GM18868 (cell line): Measurements from ENCODE around the gene YBX2.
"Not testable (repeated sequence)": the region's sequence is repeated elsewhere in the genome, so short reads cannot be mapped to it uniquely, and the experiment has no call there.

Experiments
- ATAC-seq: cut with Tn5 transposase; IDR thresholded peaks from one replicate; pipeline ENCODE4 v1.9.1; 2021; ENCODE audit warnings: mild to moderate bottlenecking, moderate library complexity; ENCODE audit not compliant: unreplicated experiment

Gene YBX2

GRCh38 chr17:7294614-7295153 is at the start of gene YBX2:
Gene YBX2 (minus strand): TSS chr17:7294639. CDS start chr17:7294500, 139 bp downstream.
- no peak for ATAC-seq

GRCh38 chr17:7343250-7343649 is 48.8 kb upstream of the YBX2 start:
- no peak for ATAC-seq

DNA sequence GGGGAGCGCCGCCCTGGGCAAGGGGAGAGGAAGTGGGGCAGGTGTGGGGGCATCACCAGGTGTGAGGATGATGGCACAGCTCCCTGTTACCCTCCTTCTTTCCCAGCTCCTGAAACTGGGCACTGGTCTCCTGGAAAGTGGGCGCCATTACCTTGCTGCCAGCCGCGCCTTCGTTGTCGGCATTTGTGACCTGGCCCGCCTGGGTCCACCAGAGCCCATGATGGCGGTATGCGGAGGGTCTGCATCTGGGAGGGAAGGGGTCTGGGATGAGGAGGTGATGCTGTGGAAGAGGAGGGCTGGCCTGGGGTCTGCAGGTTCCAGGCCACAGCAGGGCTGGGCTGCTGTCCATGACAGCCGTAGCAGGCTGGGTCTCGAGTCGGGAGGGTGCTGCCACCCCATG is 47.4 kb upstream of the YBX2 start:
- ATAC-seq = no peak

GRCh38 chr17:7340179-7340578 is 45.7 kb upstream of the YBX2 start:
- no peak for ATAC-seq

DNA sequence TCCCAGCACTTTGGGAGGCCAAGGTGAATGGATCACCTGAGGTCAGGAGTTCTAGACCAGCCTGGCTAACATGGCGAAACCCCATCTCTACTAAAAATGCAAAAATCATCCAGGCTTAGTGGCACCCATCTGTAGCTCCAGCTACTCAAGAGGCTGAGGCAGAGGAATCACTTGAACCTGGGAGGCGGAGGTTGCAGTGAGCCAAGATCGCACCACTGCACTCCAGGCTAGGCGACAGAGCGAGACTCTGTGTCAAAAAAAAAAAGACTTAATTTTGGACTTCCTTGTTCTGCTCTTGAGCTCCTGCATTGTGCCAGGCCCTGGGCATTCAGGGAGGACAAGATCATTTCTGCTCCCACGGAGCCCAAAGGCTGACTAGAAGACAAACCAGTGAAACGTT is 43.2 kb upstream of the YBX2 start:
- ATAC-seq = not testable (repeated sequence)

DNA sequence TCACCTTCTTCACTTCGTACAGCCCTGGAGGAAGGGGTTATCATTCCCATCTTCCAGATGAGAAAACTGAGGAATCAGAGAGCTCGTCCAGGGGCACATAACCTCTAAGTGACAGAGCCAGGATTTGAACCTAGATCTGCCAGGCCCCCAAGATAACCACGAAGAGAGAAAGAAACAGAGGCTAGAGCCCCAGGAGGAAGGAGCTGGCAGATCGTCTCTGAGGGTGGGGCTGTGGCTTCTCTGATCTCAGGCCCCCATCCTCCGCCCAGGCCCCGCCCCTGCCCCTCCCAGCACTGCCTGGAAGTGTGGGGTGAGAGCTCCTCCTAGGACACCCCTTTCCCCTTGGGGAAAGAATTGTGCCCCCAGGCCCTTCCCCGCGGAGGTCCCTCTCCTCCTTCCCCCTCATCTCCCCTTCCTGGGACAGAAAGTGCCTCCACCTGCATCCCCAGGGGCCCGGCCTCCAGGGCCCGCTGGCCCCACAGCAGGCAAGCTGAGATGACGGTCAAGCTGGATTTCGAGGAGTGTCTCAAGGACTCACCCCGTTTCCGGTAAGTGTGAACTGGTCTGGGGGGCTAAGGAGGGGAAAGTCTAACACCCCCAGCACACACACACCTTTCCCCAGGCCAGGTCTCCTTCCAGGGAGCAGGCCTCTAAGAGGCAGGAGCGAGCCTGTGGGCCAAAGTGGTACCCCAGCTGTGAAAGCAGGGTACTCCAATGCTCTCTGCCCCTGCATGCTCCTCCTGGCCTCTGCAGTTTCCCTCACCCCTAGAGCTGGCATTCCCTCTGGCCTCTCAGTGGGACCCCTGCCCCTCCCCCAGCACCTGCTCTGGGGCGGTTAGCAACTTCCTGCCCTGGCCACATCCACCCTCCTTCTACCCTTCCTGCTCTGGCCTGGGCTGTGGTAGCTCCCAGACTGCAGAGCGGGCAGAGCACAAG is 42.1 kb upstream of the YBX2 start, which contains the start of gene ACAP1:
ACAP1 (plus strand) TSS at position 290 of the 936 bp plus-strand sequence; CDS start at position 496, 206 bp downstream.
- ATAC-seq = peak; percentile 64

- ATAC-seq = not testable (repeated sequence)
These were observed 41.3 kb upstream of the YBX2 start for GRCh38 chr17:7335765-7336164.

DNA sequence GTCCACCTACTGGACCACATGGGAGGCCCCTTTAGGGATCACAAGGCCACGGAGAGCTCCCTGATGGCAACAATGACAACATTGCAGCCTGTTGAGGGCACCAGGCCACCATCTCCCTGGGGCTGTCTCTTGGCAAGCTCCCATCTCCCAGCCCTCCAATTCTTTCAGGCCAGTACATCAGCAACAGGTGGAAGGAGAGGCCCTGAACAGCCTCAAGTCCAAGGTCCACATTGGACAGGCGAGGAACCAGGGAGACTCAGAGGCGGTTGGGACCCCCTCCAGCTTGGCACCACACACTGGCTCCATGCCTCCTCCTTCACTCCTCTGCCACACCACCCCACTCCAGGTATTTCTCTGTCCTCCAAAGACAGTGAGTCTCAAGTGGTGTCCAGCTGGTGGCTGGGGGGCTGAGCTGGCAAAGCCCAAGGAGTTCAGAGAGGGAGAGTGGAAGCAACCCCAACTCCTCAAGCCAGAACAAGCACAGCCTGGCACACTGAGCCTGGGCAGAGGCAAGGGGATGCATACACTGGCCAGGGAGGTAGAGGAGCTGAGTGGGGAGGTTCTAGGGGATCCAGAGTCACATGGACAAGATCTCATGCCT is 40.6 kb upstream of the YBX2 start:
- no peak for ATAC-seq

GRCh38 chr17:7332600-7333069 is 38.2 kb upstream of the YBX2 start:
- not testable (repeated sequence) for ATAC-seq

GRCh38 chr17:7332111-7332510 is 37.7 kb upstream of the YBX2 start:
- no peak for ATAC-seq

- ATAC-seq = no peak
These were observed 36.2 kb upstream of the YBX2 start for GRCh38 chr17:7330638-7331015.

DNA sequence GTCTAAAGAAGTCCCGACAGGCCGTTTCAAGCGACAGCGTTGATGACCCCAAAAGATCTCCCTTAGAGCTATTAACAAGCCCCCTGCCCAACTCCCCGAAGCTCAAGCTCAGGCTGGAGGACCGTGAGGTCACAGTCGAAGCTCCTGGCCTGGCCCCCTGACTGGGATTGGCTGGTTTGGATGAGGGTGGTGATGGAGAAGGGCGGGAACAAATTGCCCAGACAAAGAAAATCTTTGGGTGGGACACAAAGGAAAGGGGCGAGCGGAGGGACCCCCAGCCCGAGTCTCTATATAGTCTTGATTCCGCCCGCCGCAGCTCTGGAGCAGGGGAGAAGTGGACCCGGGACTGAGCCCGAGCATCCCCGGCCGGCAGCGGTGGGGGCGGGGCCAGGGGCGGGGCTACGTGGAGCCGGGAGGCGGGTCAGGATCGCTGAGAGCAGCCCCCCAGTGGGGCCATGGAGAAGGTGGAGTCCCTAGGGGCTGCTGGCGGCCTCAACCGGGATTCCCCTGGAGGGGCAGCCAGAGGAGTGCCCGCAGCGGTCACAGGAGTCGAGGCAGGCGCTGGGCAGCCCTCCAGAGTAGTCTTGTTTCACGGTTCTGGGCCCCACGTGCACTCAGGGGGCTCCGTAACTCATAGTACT is 35.7 kb upstream of the YBX2 start:
- peak; percentile 30 for ATAC-seq

DNA sequence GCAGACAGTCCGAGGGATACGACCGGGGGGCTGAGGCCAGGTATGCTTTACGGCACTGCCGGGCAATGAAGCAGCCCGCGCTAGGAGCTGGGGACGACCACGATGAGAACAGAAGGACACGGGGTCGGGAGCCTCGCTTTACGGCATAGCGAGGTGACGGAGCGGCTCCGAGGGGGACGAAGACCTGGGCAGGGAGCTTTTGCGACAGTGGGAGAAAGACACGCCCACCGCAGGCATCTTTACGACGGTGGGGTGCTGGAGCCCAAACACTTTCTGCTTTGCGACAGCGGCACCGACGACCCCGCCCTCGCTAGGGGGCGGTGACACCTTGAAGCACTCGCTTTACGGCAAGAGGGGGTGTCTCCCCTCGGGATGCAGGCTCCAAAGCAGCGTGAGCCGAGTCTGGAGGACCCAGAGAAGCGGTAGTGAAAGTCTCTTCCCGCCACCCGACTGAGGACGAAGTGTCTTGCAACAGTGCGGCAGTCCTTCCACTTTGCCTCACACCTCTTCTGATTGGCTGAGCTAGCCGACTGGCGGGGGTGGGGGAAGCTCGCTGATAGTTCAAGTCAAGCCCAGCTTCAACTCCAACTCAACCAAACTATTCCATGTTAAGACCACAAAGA is 35.0 kb upstream of the YBX2 start:
- ATAC-seq = peak; percentile 60

- ATAC-seq = peak; percentile 6
These were observed 34.5 kb upstream of the YBX2 start, which contains the start of gene NEURL4 for GRCh38 chr17:7328840-7329373. Gene NEURL4 (minus strand): TSS chr17:7329335. CDS start chr17:7329312, 23 bp downstream.

DNA sequence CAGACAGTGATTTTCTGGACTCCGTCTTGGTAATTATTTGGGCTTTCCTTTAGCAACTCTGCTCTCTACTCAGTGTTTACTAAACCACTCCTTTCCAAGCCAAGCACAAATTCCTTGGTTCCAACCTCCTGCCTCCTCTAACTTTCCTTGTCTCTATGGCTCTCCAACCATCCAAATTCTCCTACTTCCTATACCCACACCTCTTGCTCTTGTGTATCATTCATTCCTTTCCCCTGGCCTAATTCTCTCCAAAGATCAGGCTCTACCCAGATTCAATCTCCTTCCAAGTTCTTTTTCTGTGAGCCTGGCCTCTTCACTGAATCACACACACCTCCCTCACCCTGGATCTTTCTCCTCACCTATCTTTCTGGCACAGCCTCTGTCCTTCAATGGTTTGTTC is 33.6 kb upstream of the YBX2 start:
- ATAC-seq = no peak

DNA sequence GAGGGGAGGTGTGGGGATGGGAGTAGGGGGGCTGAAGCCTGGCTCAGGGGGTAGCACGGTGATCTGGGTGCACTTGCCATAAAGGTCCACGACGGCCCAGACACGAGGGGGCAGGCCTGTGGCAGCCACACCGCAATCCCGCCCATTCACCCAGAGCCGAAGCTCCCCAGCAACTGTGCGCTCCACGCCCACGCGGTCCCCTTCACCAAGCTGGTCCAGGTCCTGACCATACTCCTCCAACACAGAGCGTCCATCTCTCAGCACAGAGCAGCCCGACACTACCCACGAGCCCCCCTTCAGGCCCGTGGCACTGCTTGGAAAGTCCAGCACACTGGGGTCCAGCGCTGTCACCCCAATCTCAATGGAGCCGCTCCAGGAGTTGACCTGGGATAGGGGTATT is 33.1 kb upstream of the YBX2 start:
- no peak for ATAC-seq

DNA sequence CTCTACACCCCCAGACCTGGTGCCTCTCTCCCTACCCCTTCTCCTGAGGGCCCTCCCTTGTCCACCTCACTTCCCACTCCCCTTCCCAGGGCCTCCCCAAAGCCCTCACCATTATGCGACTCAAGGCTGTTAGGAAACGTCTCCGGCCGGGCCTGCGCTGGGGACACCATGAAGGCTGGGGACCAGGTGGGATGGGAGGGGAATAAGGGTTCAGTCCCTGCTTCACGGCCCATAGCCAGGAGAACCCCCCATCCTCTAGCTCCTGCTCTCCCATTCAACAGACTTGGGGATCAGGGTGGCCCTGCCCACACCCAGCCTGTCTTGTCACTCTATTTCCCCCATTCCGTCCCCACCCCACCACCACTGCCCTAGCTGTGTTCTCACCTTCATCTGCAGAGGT is 32.6 kb upstream of the YBX2 start:
- ATAC-seq = no peak

DNA sequence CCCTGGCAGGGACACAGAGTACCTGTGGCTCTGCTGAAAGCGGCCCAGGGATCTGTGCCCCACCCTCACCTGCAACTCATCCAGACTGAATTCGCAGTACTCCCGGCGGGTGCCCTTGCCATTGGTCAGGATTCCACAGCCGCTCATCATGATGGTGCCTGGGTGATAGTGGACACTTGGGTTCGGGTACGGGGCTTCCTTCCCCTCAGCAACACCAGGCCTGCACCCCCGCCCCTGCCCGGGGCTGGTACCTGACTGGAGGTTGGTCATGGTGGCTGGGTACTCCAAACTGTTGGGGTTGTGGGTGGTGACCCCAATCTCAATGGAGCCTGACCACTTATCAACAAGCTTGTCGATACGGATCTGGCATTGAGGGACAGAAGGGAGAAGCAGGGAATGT is 31.7 kb upstream of the YBX2 start:
- ATAC-seq = no peak

DNA sequence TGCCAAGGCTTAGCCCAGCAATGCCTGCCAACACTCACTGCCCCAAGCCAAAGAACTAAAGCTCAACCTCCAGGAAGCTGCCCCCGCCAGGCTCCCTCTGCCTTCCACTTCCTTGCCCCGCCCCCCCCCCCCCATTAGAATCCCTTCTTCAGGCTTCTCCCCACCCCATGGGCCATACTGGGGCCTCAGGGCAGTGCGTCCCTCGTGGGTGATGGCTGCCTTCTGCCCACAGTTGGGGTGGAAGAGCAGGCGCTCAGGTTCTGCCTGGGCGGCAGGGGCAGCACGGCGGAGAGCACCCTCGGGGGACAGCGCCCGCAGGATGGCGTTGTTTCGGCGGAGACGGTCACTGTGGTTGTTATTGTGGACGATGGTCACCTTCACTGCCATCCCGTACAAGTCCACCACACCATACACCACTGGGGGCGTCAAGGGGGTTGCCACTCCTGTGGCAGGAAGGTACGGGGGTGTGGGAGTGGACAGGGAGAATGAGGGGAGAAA is 30.6 kb upstream of the YBX2 start:
- ATAC-seq = no peak

- no peak for ATAC-seq
These were observed 30.0 kb upstream of the YBX2 start for GRCh38 chr17:7324438-7324779.
